A549 treated with dexamethasone at 1 μM for 4 hours (cell line): Measurements from ENCODE around the gene FCGR3A. TPM values are rescaled to one million over a fixed set of nuclear protein-coding genes. Genes with fewer than 3 reads are reported as not detected.

Experiments used
- total RNA-seq: library from RNA; stranded (reverse); fragments of 200-300 nt; extraction: Qiagen RNA extraction; gene quantifications from 5 replicates; pipeline ENCODE4 v1.2.3, GENCODE V29; 2022

The FCGR3A gene
- total RNA-seq = not detected in 5 replicates

DNA sequence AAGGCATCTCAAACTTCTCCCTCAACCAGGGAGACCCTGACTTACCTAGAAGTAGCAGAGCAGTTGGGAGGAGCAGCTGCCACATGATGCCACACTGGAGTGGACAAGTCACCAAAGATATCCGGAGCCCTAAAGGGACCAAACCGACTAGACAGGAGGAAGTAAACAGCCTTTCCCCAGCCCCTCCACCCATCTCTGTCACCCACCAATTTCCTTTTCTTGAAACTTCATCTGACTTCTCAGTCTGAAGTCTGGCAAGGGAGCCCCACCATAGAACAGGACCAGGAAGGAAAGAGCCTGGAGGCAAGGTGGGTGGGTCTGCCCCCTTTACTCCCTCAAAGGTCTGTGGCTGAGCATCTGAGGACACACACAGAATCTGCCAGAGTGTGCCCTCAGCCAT lies at the start of gene FCGR3A:
Gene FCGR3A, minus strand, starts transcription at position 167 of the 400 bp plus-strand sequence. Its CDS starts 82 bp downstream, at position 85.

DNA sequence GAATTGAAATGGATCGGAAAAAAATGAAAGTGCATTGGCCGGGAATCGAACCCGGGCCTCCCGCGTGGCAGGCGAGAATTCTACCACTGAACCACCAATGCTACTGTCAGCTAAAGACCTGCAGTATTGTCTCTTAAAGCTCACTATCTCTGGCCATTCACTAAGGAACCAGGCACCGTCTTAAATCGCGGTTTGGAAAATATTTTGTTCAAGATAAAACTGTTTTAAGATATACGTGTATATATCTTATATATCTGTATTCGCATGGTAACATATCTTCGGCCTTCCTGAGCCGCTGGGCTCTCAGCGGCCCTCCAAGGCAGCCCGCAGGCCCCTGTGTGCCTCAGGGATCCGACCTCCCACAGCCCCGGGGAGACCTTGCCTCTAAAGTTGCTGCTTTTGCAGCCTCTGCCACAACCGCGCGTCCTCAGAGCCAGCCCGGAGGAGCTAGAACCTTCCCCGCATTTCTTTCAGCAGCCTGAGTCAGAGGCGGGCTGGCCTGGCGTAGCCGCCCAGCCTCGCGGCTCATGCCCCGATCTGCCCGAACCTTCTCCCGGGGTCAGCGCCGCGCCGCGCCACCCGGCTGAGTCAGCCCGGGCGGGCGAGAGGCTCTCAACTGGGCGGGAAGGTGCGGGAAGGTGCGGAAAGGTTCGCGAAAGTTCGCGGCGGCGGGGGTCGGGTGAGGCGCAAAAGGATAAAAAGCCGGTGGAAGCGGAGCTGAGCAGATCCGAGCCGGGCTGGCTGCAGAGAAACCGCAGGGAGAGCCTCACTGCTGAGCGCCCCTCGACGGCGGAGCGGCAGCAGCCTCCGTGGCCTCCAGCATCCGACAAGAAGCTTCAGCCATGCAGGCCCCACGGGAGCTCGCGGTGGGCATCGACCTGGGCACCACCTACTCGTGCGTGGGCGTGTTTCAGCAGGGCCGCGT lies 25.5 kb downstream of the FCGR3A start, which contains the start of gene HSPA6:
Gene HSPA6, plus strand, starts transcription at position 724 of the 925 bp plus-strand sequence. Its CDS starts 119 bp downstream, at position 843.

Other genes starting within 250 kb of the FCGR3A start
- 0.15 to 0.26 TPM (median 0.23 TPM) in 5 replicates for gene MPZ, start 239.8 kb downstream of the FCGR3A start, total RNA-seq
- 191 to 237 TPM (median 201 TPM) in 5 replicates for gene SDHC, start 235.4 kb downstream of the FCGR3A start, total RNA-seq
- gene CFAP126, start 181.9 kb downstream of the FCGR3A start, total RNA-seq = 0.16 to 0.29 TPM (median 0.24 TPM) in 4 of 5 replicates, not detected in the other
- not detected in 5 replicates for gene FCGR2A, start 44.4 kb downstream of the FCGR3A start, total RNA-seq
- gene HSPA6, start 25.3 kb downstream of the FCGR3A start, total RNA-seq = 0.94 to 6.5 TPM (median 1.5 TPM) in 5 replicates
- not detected in 5 replicates for gene FCGR3B, start 81.4 kb upstream of the FCGR3A start, total RNA-seq
- gene FCGR2B, start 113.3 kb upstream of the FCGR3A start, total RNA-seq = not detected in 5 replicates
- 0.08 TPM in 1 of 5 replicates, not detected in the others for gene FCRLA, start 157.4 kb upstream of the FCGR3A start, total RNA-seq
- 1.1 to 1.6 TPM (median 1.4 TPM) in 5 replicates for gene FCRLB, start 171.7 kb upstream of the FCGR3A start, total RNA-seq
- gene DUSP12, start 200.0 kb upstream of the FCGR3A start, total RNA-seq = 42.6 to 50.7 TPM (median 44.8 TPM) in 5 replicates
- gene ATF6, start 216.5 kb upstream of the FCGR3A start, total RNA-seq = 14.1 to 18.3 TPM (median 16.3 TPM) in 5 replicates